Middle frontal gyrus (tissue), 1 donor: ENCODE measurements around the gene HIVEP3.
"Not testable (repeated sequence)": the region's sequence is repeated elsewhere in the genome, so short reads cannot be mapped to it uniquely, and the experiment has no call there.

Source experiments
- DNase-seq: peaks from one replicate; pipeline ENCODE4 v3.0.0-alpha.2; 2015; ENCODE audit warnings: low spot score; ENCODE audit errors: extremely low spot score

HIVEP3 gene

GRCh38 chr1:41921271-41921670 is 2.5 kb upstream of the HIVEP3 start:
- DNase-seq: not testable (repeated sequence)

- no peak for DNase-seq
Observed at GRCh38 chr1:41920658-41921057, 1.9 kb upstream of the HIVEP3 start.

GRCh38 chr1:41919764-41920397 is 1.2 kb upstream of the HIVEP3 start:
- DNase-seq: peak; percentile 33

- no peak for DNase-seq
Observed at GRCh38 chr1:41919131-41919530, 409 bp upstream of the HIVEP3 start.

- no peak for DNase-seq
Observed at GRCh38 chr1:41917835-41918449, 780 bp downstream of the HIVEP3 start.

- no peak for DNase-seq
Observed at GRCh38 chr1:41917076-41917475, 1.6 kb downstream of the HIVEP3 start.

- no peak for DNase-seq
Observed at GRCh38 chr1:41915786-41916571, 2.7 kb downstream of the HIVEP3 start.

- DNase-seq: no peak
Observed at GRCh38 chr1:41914516-41914915, 4.2 kb downstream of the HIVEP3 start.

GRCh38 chr1:41913014-41913413 is 5.7 kb downstream of the HIVEP3 start:
- no peak for DNase-seq

GRCh38 chr1:41908288-41908895 is 10.3 kb downstream of the HIVEP3 start:
- no peak for DNase-seq

GRCh38 chr1:41907446-41907845 is 11.3 kb downstream of the HIVEP3 start:
- DNase-seq: no peak

GRCh38 chr1:41906943-41907342 is 11.8 kb downstream of the HIVEP3 start:
- DNase-seq: no peak

- no peak for DNase-seq
Observed at GRCh38 chr1:41905093-41905675, 13.5 kb downstream of the HIVEP3 start.

- no peak for DNase-seq
Observed at GRCh38 chr1:41902664-41903063, 16.1 kb downstream of the HIVEP3 start.

GRCh38 chr1:41902159-41902577 is 16.6 kb downstream of the HIVEP3 start:
- DNase-seq: no peak

- DNase-seq: no peak
Observed at GRCh38 chr1:41901551-41901950, 17.2 kb downstream of the HIVEP3 start.

GRCh38 chr1:41900603-41901444 is 17.9 kb downstream of the HIVEP3 start:
- DNase-seq: no peak

GRCh38 chr1:41898191-41898713 is 20.5 kb downstream of the HIVEP3 start:
- DNase-seq: no peak

GRCh38 chr1:41895552-41895951 is 23.2 kb downstream of the HIVEP3 start:
- no peak for DNase-seq

GRCh38 chr1:41894808-41895483 is 23.8 kb downstream of the HIVEP3 start:
- no peak for DNase-seq
